ENCODE measurements around the gene STARD8. TPM values are rescaled to one million over a fixed set of nuclear protein-coding genes. Genes with fewer than 3 reads are reported as not detected.

Gene STARD8
- polyA plus RNA-seq, 2 of the 4 experiments (the other 2 are of a cell fraction), result 1.6 to 1.7 TPM

DNA sequence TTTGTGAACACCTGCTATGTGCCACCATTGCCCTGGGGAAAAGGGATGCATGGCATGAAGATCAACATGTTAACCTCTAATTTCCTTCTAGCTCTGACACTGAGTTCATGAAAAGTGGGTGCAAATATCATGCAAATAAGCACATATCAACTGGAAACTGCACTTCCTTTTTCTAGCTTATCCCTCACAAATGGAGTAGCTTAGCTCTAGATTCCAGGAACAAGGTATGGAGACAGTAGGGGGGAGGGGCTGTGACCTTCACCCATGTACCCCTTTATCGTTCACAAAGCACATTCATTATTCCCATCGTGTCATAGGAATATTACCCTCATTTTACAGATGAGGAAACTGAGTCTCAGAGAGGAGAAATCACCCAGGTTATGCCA lies 37.4 kb downstream of the STARD8 start:
- H3K9me3 ChIP-seq, result no peaks in the 10 kb centered on the region
- no peak for ATAC-seq
- peaks cover 8% of the 10 kb centered on the region; the same call in 2 of the 3 replicates for H3K4me1 ChIP-seq
- no peak overlapping the region for H3K4me3 ChIP-seq
- TF ChIP-seq, protein P1, sequence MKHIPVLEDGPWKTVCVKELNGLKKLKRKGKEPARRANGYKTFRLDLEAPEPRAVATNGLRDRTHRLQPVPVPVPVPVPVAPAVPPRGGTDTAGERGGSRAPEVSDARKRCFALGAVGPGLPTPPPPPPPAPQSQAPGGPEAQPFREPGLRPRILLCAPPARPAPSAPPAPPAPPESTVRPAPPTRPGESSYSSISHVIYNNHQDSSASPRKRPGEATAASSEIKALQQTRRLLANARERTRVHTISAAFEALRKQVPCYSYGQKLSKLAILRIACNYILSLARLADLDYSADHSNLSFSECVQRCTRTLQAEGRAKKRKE (CRISPR knock-in tag; IDR thresholded peaks at IDR 0.05; ENCODE audit: low read depth), result no peak
- no peak for TF ChIP-seq RFX5 (IDR thresholded peaks at IDR 0.05)
- TF ChIP-seq, protein P2, sequence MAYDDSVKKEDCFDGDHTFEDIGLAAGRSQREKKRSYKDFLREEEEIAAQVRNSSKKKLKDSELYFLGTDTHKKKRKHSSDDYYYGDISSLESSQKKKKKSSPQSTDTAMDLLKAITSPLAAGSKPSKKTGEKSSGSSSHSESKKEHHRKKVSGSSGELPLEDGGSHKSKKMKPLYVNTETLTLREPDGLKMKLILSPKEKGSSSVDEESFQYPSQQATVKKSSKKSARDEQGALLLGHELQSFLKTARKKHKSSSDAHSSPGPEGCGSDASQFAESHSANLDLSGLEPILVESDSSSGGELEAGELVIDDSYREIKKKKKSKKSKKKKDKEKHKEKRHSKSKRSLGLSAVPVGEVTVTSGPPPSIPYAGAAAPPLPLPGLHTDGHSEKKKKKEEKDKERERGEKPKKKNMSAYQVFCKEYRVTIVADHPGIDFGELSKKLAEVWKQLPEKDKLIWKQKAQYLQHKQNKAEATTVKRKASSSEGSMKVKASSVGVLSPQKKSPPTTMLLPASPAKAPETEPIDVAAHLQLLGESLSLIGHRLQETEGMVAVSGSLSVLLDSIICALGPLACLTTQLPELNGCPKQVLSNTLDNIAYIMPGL (CRISPR knock-in tag; IDR thresholded peaks at IDR 0.05; ENCODE audit: borderline replicate concordance), result no peak
- TF ChIP-seq FOXS1 (CRISPR knock-in tag; IDR thresholded peaks at IDR 0.05), result no peak
- TF ChIP-seq RAD21 (conservative IDR thresholded peaks at IDR 0.05 in 1 of 2, IDR thresholded peaks at IDR 0.05 in 1 of 2), result no peak
- TF ChIP-seq, protein P3, sequence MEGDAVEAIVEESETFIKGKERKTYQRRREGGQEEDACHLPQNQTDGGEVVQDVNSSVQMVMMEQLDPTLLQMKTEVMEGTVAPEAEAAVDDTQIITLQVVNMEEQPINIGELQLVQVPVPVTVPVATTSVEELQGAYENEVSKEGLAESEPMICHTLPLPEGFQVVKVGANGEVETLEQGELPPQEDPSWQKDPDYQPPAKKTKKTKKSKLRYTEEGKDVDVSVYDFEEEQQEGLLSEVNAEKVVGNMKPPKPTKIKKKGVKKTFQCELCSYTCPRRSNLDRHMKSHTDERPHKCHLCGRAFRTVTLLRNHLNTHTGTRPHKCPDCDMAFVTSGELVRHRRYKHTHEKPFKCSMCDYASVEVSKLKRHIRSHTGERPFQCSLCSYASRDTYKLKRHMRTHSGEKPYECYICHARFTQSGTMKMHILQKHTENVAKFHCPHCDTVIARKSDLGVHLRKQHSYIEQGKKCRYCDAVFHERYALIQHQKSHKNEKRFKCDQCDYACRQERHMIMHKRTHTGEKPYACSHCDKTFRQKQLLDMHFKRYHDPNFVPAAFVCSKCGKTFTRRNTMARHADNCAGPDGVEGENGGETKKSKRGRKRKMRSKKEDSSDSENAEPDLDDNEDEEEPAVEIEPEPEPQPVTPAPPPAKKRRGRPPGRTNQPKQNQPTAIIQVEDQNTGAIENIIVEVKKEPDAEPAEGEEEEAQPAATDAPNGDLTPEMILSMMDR (IDR thresholded peaks at IDR 0.05), result no peak
- TF ChIP-seq KDM5A (IDR thresholded peaks at IDR 0.05), result no peak
- no peak for TF ChIP-seq SREBF2 (IDR thresholded peaks at IDR 0.05)
- TF ChIP-seq, protein P4, sequence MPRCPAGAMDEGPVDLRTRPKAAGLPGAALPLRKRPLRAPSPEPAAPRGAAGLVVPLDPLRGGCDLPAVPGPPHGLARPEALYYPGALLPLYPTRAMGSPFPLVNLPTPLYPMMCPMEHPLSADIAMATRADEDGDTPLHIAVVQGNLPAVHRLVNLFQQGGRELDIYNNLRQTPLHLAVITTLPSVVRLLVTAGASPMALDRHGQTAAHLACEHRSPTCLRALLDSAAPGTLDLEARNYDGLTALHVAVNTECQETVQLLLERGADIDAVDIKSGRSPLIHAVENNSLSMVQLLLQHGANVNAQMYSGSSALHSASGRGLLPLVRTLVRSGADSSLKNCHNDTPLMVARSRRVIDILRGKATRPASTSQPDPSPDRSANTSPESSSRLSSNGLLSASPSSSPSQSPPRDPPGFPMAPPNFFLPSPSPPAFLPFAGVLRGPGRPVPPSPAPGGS (IDR thresholded peaks at IDR 0.05), result no peak
- no peak for TF ChIP-seq EP300 (IDR thresholded peaks at IDR 0.05)
- no peak for TF ChIP-seq TFCP2L1 (CRISPR knock-in tag; IDR thresholded peaks at IDR 0.05)
- no peak for TF ChIP-seq EHF (CRISPR knock-in tag; IDR thresholded peaks at IDR 0.05)
- TF ChIP-seq JUNB (IDR thresholded peaks at IDR 0.05), result no peak
- no peak for TF ChIP-seq CBX8 (IDR thresholded peaks at IDR 0.05)
- TF ChIP-seq BHLHE40 (IDR thresholded peaks at IDR 0.05; ENCODE audit: low read depth, low read length), result no peak
- TF ChIP-seq, protein P5, sequence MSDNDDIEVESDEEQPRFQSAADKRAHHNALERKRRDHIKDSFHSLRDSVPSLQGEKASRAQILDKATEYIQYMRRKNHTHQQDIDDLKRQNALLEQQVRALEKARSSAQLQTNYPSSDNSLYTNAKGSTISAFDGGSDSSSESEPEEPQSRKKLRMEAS (IDR thresholded peaks at IDR 0.05), result no peak
- TF ChIP-seq RNF2 (IDR thresholded peaks at IDR 0.05; ENCODE audit: borderline replicate concordance, low read depth), result no peak
- TF ChIP-seq, protein P6, sequence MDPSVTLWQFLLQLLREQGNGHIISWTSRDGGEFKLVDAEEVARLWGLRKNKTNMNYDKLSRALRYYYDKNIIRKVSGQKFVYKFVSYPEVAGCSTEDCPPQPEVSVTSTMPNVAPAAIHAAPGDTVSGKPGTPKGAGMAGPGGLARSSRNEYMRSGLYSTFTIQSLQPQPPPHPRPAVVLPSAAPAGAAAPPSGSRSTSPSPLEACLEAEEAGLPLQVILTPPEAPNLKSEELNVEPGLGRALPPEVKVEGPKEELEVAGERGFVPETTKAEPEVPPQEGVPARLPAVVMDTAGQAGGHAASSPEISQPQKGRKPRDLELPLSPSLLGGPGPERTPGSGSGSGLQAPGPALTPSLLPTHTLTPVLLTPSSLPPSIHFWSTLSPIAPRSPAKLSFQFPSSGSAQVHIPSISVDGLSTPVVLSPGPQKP (IDR thresholded peaks at IDR 0.05; ENCODE audit: low read depth, low read length), result no peak
- no peak for TF ChIP-seq HOXB5 (CRISPR knock-in tag; IDR thresholded peaks at IDR 0.05)
- TF ChIP-seq ZFP36 (IDR thresholded peaks at IDR 0.05; ENCODE audit: borderline replicate concordance, partially characterized antibody), result no peak
- FAIRE-seq, result peak; percentile 18
- 75% methylated on average over 2 of the region's 2 CpGs for WGBS (ENCODE audit: missing lambda C conversion rate)
- no peak overlapping the region for H3K4me2 ChIP-seq
- H3K27ac ChIP-seq, result no peak overlapping the region
- POLR2A ChIA-PET, result no interaction called here
- CTCF ChIA-PET, result interaction anchor here (1.4 kb wide), 1 partner anchor 26 kb away, joined by 5 read pairs; no protein-coding TSS in a partner anchor
- no peak for DNase-seq (ENCODE audit: low read depth in 1 of 2, low spot score in 1 of 2)

DNA sequence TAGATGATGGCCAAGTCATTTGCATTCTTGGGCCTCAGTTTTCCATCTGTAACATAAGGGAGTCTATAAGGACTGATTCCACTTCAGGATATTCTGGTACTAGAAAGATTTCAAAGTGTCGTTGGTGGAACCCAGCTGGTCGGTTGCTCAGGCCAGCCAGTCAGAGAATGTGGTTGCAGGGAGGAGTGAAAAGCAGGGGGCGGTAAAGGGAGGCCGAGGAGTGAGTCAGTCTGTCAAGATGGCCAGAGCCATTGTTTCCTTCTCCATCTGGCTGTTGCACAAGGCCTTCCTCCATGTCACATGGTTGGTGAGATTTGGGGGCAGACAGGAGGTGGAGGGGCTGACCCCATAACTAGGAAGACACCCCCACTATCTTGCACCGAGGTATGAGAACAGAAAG lies 38.2 kb downstream of the STARD8 start:
- no peak for FAIRE-seq
- Histone ChIP-seq H3K4me3 (peak overlapping the region; percentile 41; the same call in 2 of the 3 replicates), H3K4me2 (peak overlapping the region; percentile 79), H3K27ac (peak overlapping the region; percentile 40 to 88; a peak in 5 of 6 replicates), H3K9me3 (no peaks in the 10 kb centered on the region), H3K4me1 (peaks cover 8% of the 10 kb centered on the region; the same call in 2 of the 3 replicates)
- POLR2A ChIA-PET, result interaction anchor here (0.6 kb wide), 1 partner anchor 10 kb away, joined by 3 read pairs; no protein-coding TSS in a partner anchor
- CTCF ChIA-PET, result no interaction called here
- peak; percentile 50 to 58; a peak in 4 of 6 replicates for ATAC-seq
- peak; percentile 31 to 50 for DNase-seq (ENCODE audit: low read depth in 1 of 2, low spot score in 1 of 2)
- 70% methylated on average over 5 of the region's 5 CpGs for WGBS (ENCODE audit: missing lambda C conversion rate)
- TF ChIP-seq RARB (CRISPR knock-in tag; IDR thresholded peaks at IDR 0.05) (no peak), SMC3 (IDR thresholded peaks at IDR 0.05) (no peak), FOSL2 (IDR thresholded peaks at IDR 0.05) (no peak), FOSL2 (CRISPR knock-in tag; IDR thresholded peaks at IDR 0.05) (0 out of 2 replicates have a peak, but pooled peaks have one; percentile 29)

Measured in A549 (cell line).